H9 (cell line): Measurements from ENCODE around the gene THOC2. TPM values are rescaled to one million over a fixed set of nuclear protein-coding genes. Genes with fewer than 3 reads are reported as not detected.

ENCODE experiments used
- DNase-seq: peaks from one replicate; pipeline ENCODE4 v3.0.0-alpha.2; 2017
- H2AFZ ChIP-seq: one replicate; pipeline ENCODE4 v1.6.1; 2013; ENCODE audit warnings: mild to moderate bottlenecking, low read length, control low read depth, moderate library complexity
- H2AK5ac ChIP-seq: 2 replicates; pipeline ENCODE4 v1.6.1; 2013; ENCODE audit warnings: low read length, control low read depth, mixed read lengths; ENCODE audit not compliant: insufficient read length
- H2BK120ac ChIP-seq: one replicate; pipeline ENCODE4 v1.6.1; 2013; ENCODE audit warnings: low read depth, mild to moderate bottlenecking, low read length, control low read depth, inconsistent platforms; ENCODE audit not compliant: poor library complexity, severe bottlenecking
- H2BK12ac ChIP-seq: 2 replicates; pipeline ENCODE4 v1.6.1; 2013; ENCODE audit warnings: low read length, control low read depth, mixed read lengths, low read depth; ENCODE audit not compliant: insufficient read length
- H2BK15ac ChIP-seq: 2 replicates; pipeline ENCODE4 v1.6.1; 2013; ENCODE audit warnings: low read depth, low read length, control low read depth
- H2BK20ac ChIP-seq: one replicate; pipeline ENCODE4 v1.6.1; 2013; ENCODE audit warnings: low read depth, mild to moderate bottlenecking, low read length, control low read depth, inconsistent platforms; ENCODE audit not compliant: poor library complexity, severe bottlenecking
- H2BK5ac ChIP-seq: 2 replicates; pipeline ENCODE4 v1.6.1; 2013; ENCODE audit warnings: low read length, control low read depth, mixed read lengths; ENCODE audit not compliant: insufficient read length
- H3K14ac ChIP-seq: 2 replicates; pipeline ENCODE4 v1.6.1; 2013; ENCODE audit warnings: low read length, control low read depth; ENCODE audit not compliant: insufficient read depth
- H3K18ac ChIP-seq: 2 replicates; pipeline ENCODE4 v1.6.1; 2013; ENCODE audit warnings: low read depth, mild to moderate bottlenecking, mixed read lengths, low read length, control low read depth; ENCODE audit not compliant: insufficient read length
- H3K23ac ChIP-seq: 2 replicates; pipeline ENCODE4 v1.6.1; 2013; ENCODE audit warnings: low read length, control low read depth, mixed read lengths, low read depth; ENCODE audit not compliant: insufficient read length
- H3K23me2 ChIP-seq: 2 replicates; pipeline ENCODE4 v1.6.1; 2013; ENCODE audit warnings: low read depth, mild to moderate bottlenecking, mixed read lengths, low read length, control low read depth; ENCODE audit not compliant: insufficient read length, poor library complexity, severe bottlenecking
- H3K27ac ChIP-seq: 2 replicates; pipeline ENCODE4 v1.5.1; 2013; ENCODE audit warnings: low read length, control low read depth, mixed read lengths, low read depth; ENCODE audit not compliant: insufficient read length
- H3K27me3 ChIP-seq: 2 replicates; pipeline ENCODE4 v1.6.1; 2013; ENCODE audit warnings: low read length, control low read depth, inconsistent platforms; ENCODE audit not compliant: insufficient read depth
- H3K4ac ChIP-seq: 2 replicates; pipeline ENCODE4 v1.6.1; 2013; ENCODE audit warnings: low read depth, mild to moderate bottlenecking, control low read depth, inconsistent platforms, low read length, moderate library complexity
- H3K4me1 ChIP-seq: 2 replicates; pipeline ENCODE4 v1.6.1; 2013; ENCODE audit warnings: low read length, control low read depth, inconsistent platforms; ENCODE audit not compliant: insufficient read depth
- H3K4me2 ChIP-seq: 2 replicates; pipeline ENCODE4 v1.6.1; 2013; ENCODE audit warnings: low read length, control low read depth, mixed read lengths; ENCODE audit not compliant: insufficient read length, insufficient read depth
- H3K56ac ChIP-seq: 2 replicates; pipeline ENCODE4 v1.6.1; 2013; ENCODE audit warnings: low read depth, mild to moderate bottlenecking, mixed read lengths, low read length, control low read depth; ENCODE audit not compliant: insufficient read length
- H3K79me1 ChIP-seq: 2 replicates; pipeline ENCODE4 v1.6.1; 2013; ENCODE audit warnings: low read depth, mild to moderate bottlenecking, moderate library complexity, low read length, control low read depth, inconsistent platforms; ENCODE audit not compliant: insufficient read depth, poor library complexity, severe bottlenecking
- H3K79me2 ChIP-seq: 2 replicates; pipeline ENCODE4 v1.6.1; 2013; ENCODE audit warnings: low read length, control low read depth, inconsistent platforms; ENCODE audit not compliant: insufficient read depth
- H3K9ac ChIP-seq: 2 replicates; pipeline ENCODE4 v1.6.1; 2013; ENCODE audit warnings: low read length, control low read depth, mixed read lengths; ENCODE audit not compliant: insufficient read length; ENCODE audit errors: extremely low read depth
- H3K9me3 ChIP-seq: one replicate; pipeline ENCODE4 v1.6.1; 2013; ENCODE audit warnings: low read depth, low read length, inconsistent platforms; ENCODE audit not compliant: control insufficient read depth
- H3T11ph ChIP-seq: one replicate; pipeline ENCODE4 v1.6.1; 2013; ENCODE audit warnings: mild to moderate bottlenecking, low read length, control low read depth, inconsistent platforms
- H4K20me1 ChIP-seq: one replicate; pipeline ENCODE4 v1.6.1; 2013; ENCODE audit not compliant: control insufficient read depth, insufficient read length, insufficient read depth
- H4K5ac ChIP-seq: 2 replicates; pipeline ENCODE4 v1.6.1; 2013; ENCODE audit warnings: low read depth, mild to moderate bottlenecking, mixed read lengths, low read length, control low read depth; ENCODE audit not compliant: insufficient read length
- H4K8ac ChIP-seq: replicated peaks from 2 replicates; pipeline ENCODE4 v1.6.1; 2013; ENCODE audit warnings: low read length, control low read depth, mixed read lengths, low read depth; ENCODE audit not compliant: insufficient read length
- H4K91ac ChIP-seq: 2 replicates; pipeline ENCODE4 v1.6.1; 2013; ENCODE audit warnings: low read depth, mild to moderate bottlenecking, moderate library complexity, mixed read lengths, low read length, control low read depth; ENCODE audit not compliant: insufficient read length
- H3K27ac Mint-ChIP-seq, 3 experiments: 2 replicates in 2 of 3; 3 replicates in 1 of 3; pipeline ENCODE4 v1.8.0; 2020 to 2021; ENCODE audit warnings: mixed read lengths in 3 of 3, mild to moderate bottlenecking in 1 of 3, moderate library complexity in 1 of 3
- H3K27me3 Mint-ChIP-seq: 2 replicates; pipeline ENCODE4 v1.8.0; 2021; ENCODE audit warnings: low read depth, mild to moderate bottlenecking, moderate library complexity, mixed read lengths
- H3K36me3 Mint-ChIP-seq, 3 experiments: 2 replicates in 2 of 3; 3 replicates in 1 of 3; pipeline ENCODE4 v1.8.0; 2020 to 2021; ENCODE audit warnings: low read depth in 3 of 3, mixed read lengths in 3 of 3; ENCODE audit not compliant: insufficient read depth in 1 of 3
- H3K4me1 Mint-ChIP-seq, 2 experiments: 2 replicates each; pipeline ENCODE4 v1.8.0; 2020; ENCODE audit warnings: mixed read lengths in 2 of 2
- H3K4me3 Mint-ChIP-seq, 2 experiments: 2 replicates in 1 of 2; 3 replicates in 1 of 2; pipeline ENCODE4 v1.8.0; 2020 to 2021; ENCODE audit warnings: mild to moderate bottlenecking in 2 of 2, mixed read lengths in 2 of 2, moderate library complexity in 1 of 2
- H3K9me3 Mint-ChIP-seq, 2 experiments: 2 replicates in 1 of 2; 3 replicates in 1 of 2; pipeline ENCODE4 v1.8.0; 2020; ENCODE audit warnings: mild to moderate bottlenecking in 2 of 2, mixed read lengths in 2 of 2, moderate library complexity in 1 of 2
- CTCF ChIP-seq: fragments of 200-600 bp; sonication (generic); conservative IDR thresholded peaks from 3 replicates; pipeline ENCODE4 v1.8.0; 2021; ENCODE audit warnings: antibody characterized with exemption, mild to moderate bottlenecking
- WGBS: extraction: QIAGEN DNeasy Blood & Tissue Kit; methylation state at CpG from one replicate; pipeline ENCODE4 v1.1.7; 2013; ENCODE audit warnings: missing lambda C conversion rate, low lambda C conversion rate, mixed read lengths; ENCODE audit not compliant: insufficient read length; ENCODE audit errors: extremely low coverage; 5-methylcytosine and 5-hydroxymethylcytosine counted together
- total RNA-seq: library from RNA; stranded (reverse); gene quantifications from 2 replicates; pipeline ENCODE4 v1.2.1, GENCODE V29; 2021

THOC2 gene
- total RNA-seq, 1 experiment from 2014 or later = 72.1 TPM

GRCh38 chrX:123740006-123740405 lies 7.2 kb upstream of the THOC2 start:
- no peaks in the 10 kb centered on the region for H4K20me1 ChIP-seq
- Mint-ChIP-seq H3K4me3 (no peak overlapping the region), H3K27me3 (peaks cover 2% of the 10 kb centered on the region; the same call in 1 of the 2 replicates), H3K9me3 (peaks cover 11 to 65% of the 10 kb centered on the region in 2 experiments; a peak in 4 of 5 replicates), H3K27ac (no peak overlapping the region), H3K4me1 (0 out of 4 replicates have a peak, but pooled peaks cover 0 to 2% of the 10 kb centered on the region in 2 experiments), H3K36me3 (peaks cover 0 to 4% (median 0%) of the 10 kb centered on the region in 3 experiments; a peak in 2 of 7 replicates)
- no peak overlapping the region for H3K18ac ChIP-seq
- no peaks in the 10 kb centered on the region for H3K4me1 ChIP-seq
- no peak overlapping the region for H2BK5ac ChIP-seq
- no peak overlapping the region for H2BK12ac ChIP-seq
- no peak overlapping the region for H2BK120ac ChIP-seq
- H3K79me1 ChIP-seq = no peaks in the 10 kb centered on the region
- H2AK5ac ChIP-seq = no peak overlapping the region
- no peaks in the 10 kb centered on the region for H3K27me3 ChIP-seq
- H3K9ac ChIP-seq = no peak overlapping the region
- H3K23me2 ChIP-seq = no peaks in the 10 kb centered on the region
- no peak overlapping the region for H3K14ac ChIP-seq
- no peak overlapping the region for H4K5ac ChIP-seq
- H3K23ac ChIP-seq = no peak overlapping the region
- no peak overlapping the region for H2BK15ac ChIP-seq
- H4K8ac ChIP-seq = no peak overlapping the region
- H3K79me2 ChIP-seq = no peaks in the 10 kb centered on the region
- H2BK20ac ChIP-seq = no peak overlapping the region
- H2AFZ ChIP-seq = no peak overlapping the region
- H3K27ac ChIP-seq = no peak overlapping the region
- no peak overlapping the region for H3K56ac ChIP-seq
- H3K4me2 ChIP-seq = no peak overlapping the region
- H3K9me3 ChIP-seq = peaks cover 43% of the 10 kb centered on the region
- H4K91ac ChIP-seq = no peak overlapping the region
- WGBS = no CpG with 5 or more reads among the region's 1 CpG
- TF ChIP-seq CTCF = no peak; the same call in 1 of the 3 replicates
- H3K4ac ChIP-seq = no peak overlapping the region
- no peak for DNase-seq
- no peak overlapping the region for H3T11ph ChIP-seq
